Body of pancreas (tissue), 4 donors: Measurements from ENCODE around the gene MATN4. TPM values are rescaled to one million over a fixed set of nuclear protein-coding genes. Genes with fewer than 3 reads are reported as not detected.

Experiments used
- ATAC-seq: fragments of 150-250 bp; one replicate; pipeline ENCODE4 v1.9.1; 2016
- DNase-seq, 4 donors: peaks; one replicate each; pipeline ENCODE4 v3.0.0-alpha.2; 2019
- H3K27ac ChIP-seq, 4 donors: fragments of 200-600 bp; sonication (generic); 1 replicate in 3 of 4; 2 replicates in 1 of 4; pipeline versions ENCODE4 v1.5.1 to v1.6.1; 2016 to 2019; ENCODE audit warnings: mild to moderate bottlenecking in 1 of 4, mixed read lengths in 1 of 4, moderate library complexity in 1 of 4
- H3K27me3 ChIP-seq, 2 donors: fragments of 200-600 bp; sonication (generic); one replicate each; pipeline ENCODE4 v1.6.0; 2016; ENCODE audit warnings: mild to moderate bottlenecking in 1 of 2
- H3K36me3 ChIP-seq, 2 donors: fragments of 200-600 bp; sonication (generic); replicated peaks in 1 of 2; 2 replicates each; pipeline ENCODE4 v1.5.1; 2016; ENCODE audit warnings: low read depth in 2 of 2; ENCODE audit not compliant: insufficient read depth in 1 of 2
- H3K4me1 ChIP-seq: fragments of 200-600 bp; sonication (generic); one replicate; pipeline ENCODE4 v1.6.0; 2016
- H3K4me3 ChIP-seq, 2 donors: fragments of 200-600 bp; sonication (generic); 1 replicate in 1 of 2; 2 replicates in 1 of 2; pipeline ENCODE4 v1.5.1; 2016 to 2019
- H3K9me3 ChIP-seq, 3 donors: fragments of 200-600 bp; sonication (generic); 1 replicate in 2 of 3; 2 replicates in 1 of 3; pipeline ENCODE4 v1.5.1; 2016
- CTCF ChIP-seq, 7 experiments: fragments of 450-650 bp in 4 of 7; fragments of 200-600 bp in 3 of 7; sonication (generic) in 3 of 7; IDR thresholded peaks; one replicate each; pipeline ENCODE4 v1.5.1; 2016 to 2019; ENCODE audit warnings: antibody characterized with exemption in 7 of 7
- POLR2A ChIP-seq, 3 donors: fragments of 450-650 bp; IDR thresholded peaks; one replicate each; pipeline ENCODE4 v1.6.1; 2016; ENCODE audit warnings: antibody characterized with exemption in 3 of 3, mild to moderate bottlenecking in 2 of 3
- WGBS, 2 donors: methylation state at CpG; one replicate each; pipeline ENCODE4 v1.1.5; 2017; 5-methylcytosine and 5-hydroxymethylcytosine counted together
- intact Hi-C: fragments of 100-400 bp; cut with DNase I; formaldehyde crosslinking; loops from one replicate; pipeline ENCODE4 v1.15.1; 2023
- total RNA-seq, 2 donors: library from RNA; depleted of rRNA; stranded (reverse); fragments of >200 nt; gene quantifications; one replicate each; pipeline ENCODE4 v1.1.0, GENCODE V29; 2016

MATN4 gene
- total RNA-seq, 2 donors from 2014 or later, result 4.9 to 5.3 TPM

GRCh38 chr20:45247865-45248264 lies 60.2 kb downstream of the MATN4 start:
- no peak overlapping the region for H3K27ac ChIP-seq
- no peak overlapping the region for H3K4me3 ChIP-seq
- no peak for ATAC-seq
- no peaks in the 10 kb centered on the region for H3K27me3 ChIP-seq
- intact Hi-C loops, result no loop called here
- no peaks in the 10 kb centered on the region for H3K36me3 ChIP-seq
- H3K9me3 ChIP-seq, result no peaks in the 10 kb centered on the region
- TF ChIP-seq CTCF (IDR thresholded peaks at IDR 0.05) (no peak), POLR2A (IDR thresholded peaks at IDR 0.05) (no peak)
- no peaks in the 10 kb centered on the region for H3K4me1 ChIP-seq
- no peak for DNase-seq
- 81 to 90% methylated on average over 1 of the region's 1 CpG for WGBS, 2 donors

GRCh38 chr20:45246109-45246508 lies 62.0 kb downstream of the MATN4 start:
- Histone ChIP-seq H3K4me1 (no peaks in the 10 kb centered on the region), H3K36me3 (no peaks in the 10 kb centered on the region), H3K27me3 (no peaks in the 10 kb centered on the region), H3K4me3 (no peak overlapping the region), H3K9me3 (no peaks in the 10 kb centered on the region), H3K27ac (no peak overlapping the region)
- no peak for DNase-seq
- no peak for ATAC-seq
- intact Hi-C loops, result no loop called here
- 43 to 48% methylated on average over 6 of the region's 6 CpGs for WGBS, 2 donors
- TF ChIP-seq CTCF (IDR thresholded peaks at IDR 0.05), result no peak
- no peak for TF ChIP-seq POLR2A (IDR thresholded peaks at IDR 0.05)

Other genes starting within 250 kb of the MATN4 start
- not detected for gene KCNS1, start 207.2 kb downstream of the MATN4 start, total RNA-seq
- not detected for gene WFDC5, start 193.1 kb downstream of the MATN4 start, total RNA-seq
- not detected for gene WFDC12, start 183.8 kb downstream of the MATN4 start, total RNA-seq
- gene PI3, start 133.4 kb downstream of the MATN4 start, total RNA-seq, result not detected
- gene SEMG1, start 101.3 kb downstream of the MATN4 start, total RNA-seq, result not detected
- gene SEMG2, start 86.9 kb downstream of the MATN4 start, total RNA-seq, result not detected
- 10 to 100 TPM; 14.5 to 34.0 TPM for gene SLPI, start 53.7 kb downstream of the MATN4 start, total RNA-seq
- 100 to 1,000 TPM; 306 to 837 TPM for gene RBPJL, start 1.5 kb downstream of the MATN4 start, total RNA-seq
- 10 to 100 TPM; 62.0 to 97.6 TPM for gene SDC4, start 40.1 kb upstream of the MATN4 start, total RNA-seq
- gene SYS1, start 54.9 kb upstream of the MATN4 start, total RNA-seq, result 10 to 100 TPM; 14.2 to 15.3 TPM
- not detected for gene TP53TG5, start 70.0 kb upstream of the MATN4 start, total RNA-seq
- gene DBNDD2, start 100.0 kb upstream of the MATN4 start, total RNA-seq, result 10 to 100 TPM; 10.5 to 20.5 TPM
- gene PIGT, start 107.8 kb upstream of the MATN4 start, total RNA-seq, result 10 to 100 TPM; 38.6 to 50.3 TPM
- gene WFDC2, start 161.5 kb upstream of the MATN4 start, total RNA-seq, result 10 to 100 TPM in 1 of 2 donors, 1 to 10 TPM in 1; 3.0 to 11.9 TPM
- gene SPINT3, start 207.3 kb upstream of the MATN4 start, total RNA-seq, result not detected
- gene WFDC6, start 231.2 kb upstream of the MATN4 start, total RNA-seq, result not detected
- gene EPPIN, start 239.1 kb upstream of the MATN4 start, total RNA-seq, result not detected